AG09309 (cell line): ENCODE data around the gene CORIN.

Experiments
- DNase-seq: peaks from one replicate; pipeline ENCODE4 v3.0.0-alpha.2; 2010; ENCODE audit warnings: low read depth
- H3K4me3 ChIP-seq: 2 replicates; pipeline ENCODE4 v1.5.1; 2011; ENCODE audit warnings: mild to moderate bottlenecking, low read depth, low read length, moderate library complexity; ENCODE audit not compliant: control insufficient read depth
- CTCF ChIP-seq: IDR thresholded peaks from 2 replicates; pipeline ENCODE4 v1.5.1; 2011; ENCODE audit warnings: mild to moderate bottlenecking, low read depth, low read length, inconsistent platforms; ENCODE audit not compliant: insufficient read depth, control insufficient read depth; ENCODE audit errors: missing control alignments

The CORIN gene

DNA sequence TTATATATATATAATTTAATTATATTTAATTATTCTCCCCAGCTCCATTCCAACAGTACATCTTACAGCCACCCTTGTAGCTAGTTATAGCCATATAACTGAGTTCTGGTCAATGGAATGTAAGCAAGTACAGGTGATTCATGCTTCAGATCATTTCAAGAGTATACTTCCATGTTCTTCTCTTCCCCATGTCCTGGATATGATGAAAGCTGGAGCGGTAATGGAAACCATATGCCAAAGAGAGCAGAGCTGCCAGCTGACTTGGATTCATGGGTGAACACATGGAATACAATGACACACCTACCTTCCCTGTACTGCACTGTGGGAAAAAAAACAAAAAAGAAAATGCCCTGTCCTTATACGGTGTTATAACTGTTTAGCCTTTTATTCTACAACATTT, 17.5 kb upstream of the CORIN start:
- no peak for TF ChIP-seq CTCF
- DNase-seq: no peak
- no peak overlapping the region for H3K4me3 ChIP-seq

DNA sequence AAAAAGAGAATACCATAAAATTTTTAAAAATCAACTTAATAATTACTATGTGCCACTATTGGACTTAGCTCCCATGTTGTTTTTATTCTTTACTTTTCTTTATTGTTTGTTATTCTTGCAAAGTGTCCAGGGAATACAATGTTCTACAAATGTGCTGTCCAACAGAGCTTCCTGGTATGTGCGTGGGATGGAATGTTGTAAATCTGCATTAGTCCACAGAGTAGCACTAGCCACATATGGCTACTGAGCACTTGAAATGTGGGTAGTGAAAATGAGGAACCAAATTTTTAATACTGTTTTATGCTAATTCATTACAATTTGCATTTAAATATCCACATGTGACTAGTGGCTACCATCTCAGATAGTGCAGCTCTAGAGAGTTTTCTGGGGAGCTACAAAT, 14.3 kb upstream of the CORIN start:
- TF ChIP-seq CTCF: no peak
- no peak overlapping the region for H3K4me3 ChIP-seq
- DNase-seq: peak; percentile 45

DNA sequence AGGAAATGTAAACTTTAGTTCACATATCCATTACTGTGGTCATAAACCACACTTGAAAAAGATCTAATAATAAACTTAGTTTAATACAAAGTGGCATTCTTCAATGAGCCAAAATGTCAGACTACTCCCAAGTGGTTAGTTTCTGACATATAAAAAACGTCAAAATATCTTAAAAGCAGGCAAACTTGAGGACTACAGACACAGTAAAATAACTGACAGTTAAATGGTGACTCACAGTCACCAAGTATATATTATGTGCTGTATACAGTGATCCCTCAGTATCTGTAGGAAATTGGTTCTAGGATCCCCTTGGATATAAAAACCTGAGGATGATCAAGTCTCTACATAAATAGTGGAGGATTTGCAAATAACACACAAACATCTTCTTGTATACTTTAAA, 11.6 kb upstream of the CORIN start:
- TF ChIP-seq CTCF: no peak
- no peak for DNase-seq
- no peak overlapping the region for H3K4me3 ChIP-seq

GRCh38 chr4:47848041-47848440, 10.2 kb upstream of the CORIN start:
- TF ChIP-seq CTCF: no peak
- no peak overlapping the region for H3K4me3 ChIP-seq
- DNase-seq: no peak

DNA sequence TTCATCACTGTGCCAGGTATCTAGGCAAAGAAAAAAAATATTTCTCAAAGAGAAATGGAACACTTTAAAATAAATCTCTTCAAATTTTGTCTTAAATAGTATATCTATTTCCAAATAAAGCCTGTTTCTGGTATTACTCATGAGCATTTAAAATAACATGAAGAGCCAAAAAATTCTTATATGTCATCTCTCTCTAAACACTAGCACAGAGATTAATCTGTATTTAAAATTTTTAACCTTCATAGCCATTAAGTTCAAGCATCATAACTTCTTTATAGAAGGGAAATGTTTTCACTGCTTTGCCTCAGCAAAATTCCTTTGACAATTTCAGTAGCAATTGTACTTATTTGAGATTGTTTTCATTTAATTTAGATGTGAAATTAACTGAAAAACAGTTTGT, 5.1 kb upstream of the CORIN start:
- TF ChIP-seq CTCF: no peak
- H3K4me3 ChIP-seq: no peak overlapping the region
- no peak for DNase-seq

GRCh38 chr4:47840291-47840690, 2.4 kb upstream of the CORIN start:
- no peak for TF ChIP-seq CTCF
- H3K4me3 ChIP-seq: no peak overlapping the region

DNA sequence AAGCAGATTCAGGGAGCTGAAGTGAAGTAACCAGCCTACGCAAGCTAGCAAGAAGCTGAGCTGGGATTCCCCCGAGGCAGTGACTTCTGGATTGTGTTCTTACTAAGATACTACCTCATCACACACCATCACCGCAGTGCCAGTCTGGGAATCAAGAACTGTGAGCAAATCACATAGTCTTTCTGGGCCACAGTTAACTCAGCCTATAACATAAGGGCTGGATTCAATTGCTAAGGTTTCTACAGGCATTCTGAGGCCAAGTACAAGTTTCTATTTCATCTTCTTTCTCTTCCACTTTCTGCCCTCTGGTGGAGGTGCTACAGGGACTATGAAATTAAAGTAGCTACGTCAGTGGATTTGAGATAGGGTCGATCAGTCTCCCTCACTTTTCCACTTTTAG, 1.4 kb upstream of the CORIN start:
- TF ChIP-seq CTCF: peak; percentile 42
- peak; percentile 38 for DNase-seq
- H3K4me3 ChIP-seq: no peak overlapping the region

More at GRCh38 chr4:47840291-47840690, 2.4 kb upstream of the CORIN start:
- no peak for DNase-seq
